Right lobe of liver (tissue), 4 donors: ENCODE measurements around the gene AFDN.

Source experiments
- POLR2A ChIP-seq: fragments of 450-650 bp; IDR thresholded peaks from one replicate; pipeline ENCODE4 v1.6.1; 2017; ENCODE audit warnings: antibody characterized with exemption, mild to moderate bottlenecking
- TF ChIP-seq, protein P1 (sequence below), 4 donors: fragments of 200-600 bp in 3 of 4; fragments of 450-650 bp in 1 of 4; IDR thresholded peaks; one replicate each; pipeline versions ENCODE4 v1.5.1 to v1.8.0; 2016 to 2022; ENCODE audit warnings: antibody characterized with exemption in 4 of 4, mild to moderate bottlenecking in 2 of 4
- donor health status: DM: no; HTN: no; CAD: no.
- donor health status: DM: no; HTN: no; CAD: no.
- donor health status: DM: no; HTN: yes; CAD: no.

DNA sequence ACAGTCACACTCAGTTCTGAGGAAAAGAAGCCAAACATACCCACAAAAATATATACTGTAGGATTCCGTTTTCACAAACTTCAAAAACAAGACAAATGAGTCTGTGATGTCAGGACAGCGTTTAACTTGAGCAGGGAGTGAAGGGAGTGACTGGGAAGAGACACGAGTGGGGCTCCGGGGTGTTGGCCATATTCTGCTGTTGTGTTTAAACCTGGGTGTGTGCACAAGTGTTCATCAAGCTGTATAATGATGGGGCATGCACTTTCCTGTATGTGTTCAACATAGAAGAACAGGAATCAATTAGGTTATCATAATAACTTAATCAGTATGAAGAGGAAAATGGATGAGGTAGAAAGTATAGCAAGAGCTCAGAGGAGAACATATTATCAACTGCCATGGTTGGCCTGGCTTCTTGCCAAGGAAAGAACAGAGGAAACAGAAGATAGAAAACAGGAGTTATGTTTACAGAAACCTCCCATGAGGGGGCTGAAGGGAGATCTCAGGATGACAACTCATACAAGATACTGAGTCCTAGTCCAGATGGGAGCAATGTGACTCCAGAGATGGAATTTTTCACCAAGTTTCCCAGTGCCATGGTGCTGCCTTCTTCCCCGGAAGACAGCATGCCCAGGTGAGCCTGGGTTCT lies 15.1 kb upstream of the AFDN start:
- TF ChIP-seq, protein P1, sequence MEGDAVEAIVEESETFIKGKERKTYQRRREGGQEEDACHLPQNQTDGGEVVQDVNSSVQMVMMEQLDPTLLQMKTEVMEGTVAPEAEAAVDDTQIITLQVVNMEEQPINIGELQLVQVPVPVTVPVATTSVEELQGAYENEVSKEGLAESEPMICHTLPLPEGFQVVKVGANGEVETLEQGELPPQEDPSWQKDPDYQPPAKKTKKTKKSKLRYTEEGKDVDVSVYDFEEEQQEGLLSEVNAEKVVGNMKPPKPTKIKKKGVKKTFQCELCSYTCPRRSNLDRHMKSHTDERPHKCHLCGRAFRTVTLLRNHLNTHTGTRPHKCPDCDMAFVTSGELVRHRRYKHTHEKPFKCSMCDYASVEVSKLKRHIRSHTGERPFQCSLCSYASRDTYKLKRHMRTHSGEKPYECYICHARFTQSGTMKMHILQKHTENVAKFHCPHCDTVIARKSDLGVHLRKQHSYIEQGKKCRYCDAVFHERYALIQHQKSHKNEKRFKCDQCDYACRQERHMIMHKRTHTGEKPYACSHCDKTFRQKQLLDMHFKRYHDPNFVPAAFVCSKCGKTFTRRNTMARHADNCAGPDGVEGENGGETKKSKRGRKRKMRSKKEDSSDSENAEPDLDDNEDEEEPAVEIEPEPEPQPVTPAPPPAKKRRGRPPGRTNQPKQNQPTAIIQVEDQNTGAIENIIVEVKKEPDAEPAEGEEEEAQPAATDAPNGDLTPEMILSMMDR (IDR thresholded peaks at IDR 0.05): no peak
- TF ChIP-seq POLR2A: no peak
